HepG2 (cell line): ENCODE data around the gene ZNRF3.

Experiments used
- MYC ChIP-seq: sonication (generic); formaldehyde crosslinking; IDR thresholded peaks from 2 replicates; pipeline ENCODE4 v1.9.0; 2021; ENCODE audit warnings: missing genetic modification reagents, borderline replicate concordance
- UBTF ChIP-seq: sonication (generic); formaldehyde crosslinking; IDR thresholded peaks from 2 replicates; pipeline ENCODE4 v1.4.0; 2020; ENCODE audit warnings: mild to moderate bottlenecking, missing genetic modification reagents

GRCh38 chr22:28937206-28938025 lies 54.0 kb downstream of the ZNRF3 start:
- TF ChIP-seq UBTF (CRISPR knock-in tag) = no peak
- TF ChIP-seq MYC (CRISPR knock-in tag) = no peak
